ENCODE results near the gene NAT9.

- TF ChIP-seq CTCF (IDR thresholded peaks at IDR 0.05) (no peak), POLR2A (IDR thresholded peaks at IDR 0.05) (no peak)
These were observed 7.9 kb downstream of the NAT9 start for GRCh38 chr17:74768069-74768762.
